Stimulated activated CD8-positive, alpha-beta memory T cell treated with anti-CD3 and anti-CD28 coated beads, Interleukin-4, amount 100 ng/mL, for 1 hour (primary cell): Measurements from ENCODE around the gene GPR146.

Experiments used
- DNase-seq, 2 donors: peaks; one replicate each; pipeline ENCODE4 v3.0.0-alpha.2; 2020; ENCODE audit warnings: low read depth in 2 of 2, low spot score in 1 of 2

GPR146 gene

GRCh38 chr7:1103789-1104515 lies 59.6 kb downstream of the GPR146 start:
- no peak for DNase-seq

GRCh38 chr7:1104516-1105179 lies 60.3 kb downstream of the GPR146 start:
- DNase-seq: no peak

GRCh38 chr7:1105189-1105588 lies 60.8 kb downstream of the GPR146 start:
- no peak for DNase-seq

- no peak for DNase-seq
Observed at GRCh38 chr7:1106063-1106792, 61.9 kb downstream of the GPR146 start.

- DNase-seq: no peak
Observed at GRCh38 chr7:1106793-1107421, 62.6 kb downstream of the GPR146 start.

- no peak for DNase-seq
Observed at GRCh38 chr7:1108264-1108920, 64.0 kb downstream of the GPR146 start.
